ENCODE data around the gene EXTL1. TPM values are rescaled to one million over a fixed set of nuclear protein-coding genes. Genes with fewer than 3 reads are reported as not detected.

The EXTL1 gene
- polyA plus RNA-seq, 12 donors, result 1.3 to 5.8 (median 3.4) TPM; not detected in 2

- no peak for DNase-seq
Measured at GRCh38 chr1:26022404-26022779, 817 bp downstream of the EXTL1 start.

- DNase-seq, result no peak
Measured at GRCh38 chr1:26023009-26023408, 1.4 kb downstream of the EXTL1 start.

GRCh38 chr1:26023826-26024225 is 2.3 kb downstream of the EXTL1 start:
- no peak for DNase-seq

- DNase-seq, result no peak
Measured at GRCh38 chr1:26025060-26025459, 3.5 kb downstream of the EXTL1 start.

GRCh38 chr1:26025517-26025916 is 3.9 kb downstream of the EXTL1 start:
- DNase-seq, result no peak

- no peak for DNase-seq
Measured at GRCh38 chr1:26027716-26028489, 6.3 kb downstream of the EXTL1 start.

- no peak for DNase-seq
Measured at GRCh38 chr1:26028490-26028980, 7.0 kb downstream of the EXTL1 start.

GRCh38 chr1:26029054-26029863 is 7.7 kb downstream of the EXTL1 start:
- DNase-seq, result no peak

- no peak for DNase-seq
Measured at GRCh38 chr1:26029864-26030481, 8.4 kb downstream of the EXTL1 start.

GRCh38 chr1:26031196-26031595 is 9.6 kb downstream of the EXTL1 start:
- no peak for DNase-seq

GRCh38 chr1:26031611-26032220 is 10.1 kb downstream of the EXTL1 start:
- no peak for DNase-seq

- DNase-seq, result no peak
Measured at GRCh38 chr1:26032656-26033357, 11.2 kb downstream of the EXTL1 start.

- no peak for DNase-seq
Measured at GRCh38 chr1:26034504-26035202, 13.1 kb downstream of the EXTL1 start.

- peak; percentile 91 for DNase-seq
Measured at GRCh38 chr1:26035203-26035958, 13.8 kb downstream of the EXTL1 start.

GRCh38 chr1:26035959-26036755 is 14.6 kb downstream of the EXTL1 start:
- peak; percentile 90 for DNase-seq

GRCh38 chr1:26036756-26037281 is 15.2 kb downstream of the EXTL1 start:
- no peak for DNase-seq

GRCh38 chr1:26037904-26038303 is 16.3 kb downstream of the EXTL1 start:
- no peak for DNase-seq

- no peak for DNase-seq
Measured at GRCh38 chr1:26038477-26038876, 16.9 kb downstream of the EXTL1 start.

GRCh38 chr1:26038904-26039303 is 17.3 kb downstream of the EXTL1 start:
- DNase-seq, result no peak
